CD4-positive, alpha-beta T cell treated with Interferon alpha-2 for 1 hour (primary cell): Measurements from ENCODE around the gene ANAPC1.
"Not testable (repeated sequence)": the region's sequence is repeated elsewhere in the genome, so short reads cannot be mapped to it uniquely, and the experiment has no call there.

ENCODE experiments used
- DNase-seq, 2 donors: peaks; one replicate each; pipeline ENCODE4 v3.0.0-alpha.2; 2020 to 2022

The ANAPC1 gene, protein sequence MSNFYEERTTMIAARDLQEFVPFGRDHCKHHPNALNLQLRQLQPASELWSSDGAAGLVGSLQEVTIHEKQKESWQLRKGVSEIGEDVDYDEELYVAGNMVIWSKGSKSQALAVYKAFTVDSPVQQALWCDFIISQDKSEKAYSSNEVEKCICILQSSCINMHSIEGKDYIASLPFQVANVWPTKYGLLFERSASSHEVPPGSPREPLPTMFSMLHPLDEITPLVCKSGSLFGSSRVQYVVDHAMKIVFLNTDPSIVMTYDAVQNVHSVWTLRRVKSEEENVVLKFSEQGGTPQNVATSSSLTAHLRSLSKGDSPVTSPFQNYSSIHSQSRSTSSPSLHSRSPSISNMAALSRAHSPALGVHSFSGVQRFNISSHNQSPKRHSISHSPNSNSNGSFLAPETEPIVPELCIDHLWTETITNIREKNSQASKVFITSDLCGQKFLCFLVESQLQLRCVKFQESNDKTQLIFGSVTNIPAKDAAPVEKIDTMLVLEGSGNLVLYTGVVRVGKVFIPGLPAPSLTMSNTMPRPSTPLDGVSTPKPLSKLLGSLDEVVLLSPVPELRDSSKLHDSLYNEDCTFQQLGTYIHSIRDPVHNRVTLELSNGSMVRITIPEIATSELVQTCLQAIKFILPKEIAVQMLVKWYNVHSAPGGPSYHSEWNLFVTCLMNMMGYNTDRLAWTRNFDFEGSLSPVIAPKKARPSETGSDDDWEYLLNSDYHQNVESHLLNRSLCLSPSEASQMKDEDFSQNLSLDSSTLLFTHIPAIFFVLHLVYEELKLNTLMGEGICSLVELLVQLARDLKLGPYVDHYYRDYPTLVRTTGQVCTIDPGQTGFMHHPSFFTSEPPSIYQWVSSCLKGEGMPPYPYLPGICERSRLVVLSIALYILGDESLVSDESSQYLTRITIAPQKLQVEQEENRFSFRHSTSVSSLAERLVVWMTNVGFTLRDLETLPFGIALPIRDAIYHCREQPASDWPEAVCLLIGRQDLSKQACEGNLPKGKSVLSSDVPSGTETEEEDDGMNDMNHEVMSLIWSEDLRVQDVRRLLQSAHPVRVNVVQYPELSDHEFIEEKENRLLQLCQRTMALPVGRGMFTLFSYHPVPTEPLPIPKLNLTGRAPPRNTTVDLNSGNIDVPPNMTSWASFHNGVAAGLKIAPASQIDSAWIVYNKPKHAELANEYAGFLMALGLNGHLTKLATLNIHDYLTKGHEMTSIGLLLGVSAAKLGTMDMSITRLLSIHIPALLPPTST (N-terminal part only)

DNA sequence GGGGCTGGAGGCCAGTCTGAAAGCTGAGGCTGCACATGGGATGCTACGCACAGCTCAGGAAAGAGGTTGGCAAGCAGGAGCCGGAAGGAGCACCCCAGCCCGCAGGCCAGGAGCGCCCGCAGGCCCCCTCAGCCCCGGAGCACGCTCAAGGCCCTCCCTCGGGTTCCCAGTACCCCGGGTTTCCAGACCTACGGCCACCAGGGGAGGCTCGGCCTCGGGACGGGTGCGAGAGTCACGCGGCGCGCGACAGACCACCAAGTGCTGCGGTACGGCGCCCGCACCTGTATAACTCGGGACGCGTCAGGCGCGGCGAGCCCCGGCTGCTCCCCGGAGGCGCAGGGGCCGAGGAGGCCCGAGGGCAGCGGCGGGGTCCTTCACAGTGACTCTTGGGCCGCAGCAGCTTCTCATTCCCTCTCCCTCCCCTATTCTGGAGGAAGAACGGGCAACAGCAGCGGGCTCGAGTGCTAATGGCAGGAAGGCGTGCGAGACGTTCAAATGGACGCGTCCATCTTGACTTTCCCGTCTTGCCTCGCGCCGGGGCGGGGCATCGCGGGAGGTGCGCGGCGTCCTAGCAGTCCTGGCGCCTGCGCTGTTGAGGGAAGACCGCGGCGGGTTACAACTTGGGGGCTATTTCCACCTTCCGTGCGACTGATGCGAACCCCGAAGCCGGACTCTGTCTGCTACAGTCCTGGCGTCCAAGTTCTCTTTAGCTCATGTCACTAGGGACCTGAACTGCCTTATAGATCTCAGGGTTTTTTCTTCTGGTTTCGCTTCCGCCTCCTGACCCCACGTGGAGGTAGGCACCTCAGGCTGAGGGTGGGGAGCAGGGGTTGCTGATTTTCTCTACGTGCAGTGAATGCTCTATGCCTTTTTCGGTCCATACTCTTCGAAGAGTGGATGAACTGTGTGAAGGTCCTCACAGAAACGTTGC is at the start of gene ANAPC1:
ANAPC1 (minus strand) TSS at position 533 of the 931 bp plus-strand sequence. CDS start 3,368 bp downstream, outside the sequence.
- peak; percentile 78 to 85 for DNase-seq

DNA sequence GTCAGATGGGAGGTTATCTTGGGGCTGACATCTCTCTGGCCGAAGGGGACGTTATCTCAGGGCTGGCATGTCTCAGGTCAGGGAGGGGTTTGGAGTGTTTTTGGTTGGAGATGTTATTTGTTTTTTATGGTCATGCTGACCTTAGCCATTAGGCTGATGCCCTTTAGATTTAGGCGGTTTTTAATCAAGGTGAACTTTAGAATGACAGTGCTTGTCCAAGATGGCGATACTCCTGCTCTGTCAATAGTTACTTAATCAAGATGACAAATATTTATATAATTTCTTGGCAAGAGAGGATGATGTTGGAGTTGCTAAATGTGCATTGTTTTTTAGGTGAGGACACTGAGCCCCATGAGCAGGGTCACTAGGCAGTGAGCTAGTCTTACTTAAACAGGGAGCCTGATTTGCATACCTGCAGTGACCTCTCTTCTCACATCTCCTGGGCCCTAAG is 48.9 kb upstream of the ANAPC1 start:
- DNase-seq = no peak

DNA sequence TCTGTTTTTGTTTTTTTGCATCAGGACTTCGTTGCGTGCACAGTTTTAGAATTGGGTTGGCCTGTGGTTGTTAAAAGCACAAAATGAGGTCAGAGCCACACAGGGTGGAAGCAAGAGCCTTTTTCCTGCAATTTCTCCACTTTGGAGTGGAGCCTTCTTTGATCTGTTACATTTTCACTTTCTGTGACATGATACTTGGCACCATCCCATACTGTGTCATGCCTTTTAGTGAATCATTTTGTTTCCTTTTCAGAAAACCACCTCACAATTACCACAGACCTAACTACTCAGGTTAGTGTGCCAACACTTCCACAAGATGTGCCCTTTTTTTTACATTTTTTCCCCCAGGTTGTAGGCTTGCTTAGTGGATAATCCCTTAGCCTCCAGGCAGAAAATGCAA is 46.9 kb upstream of the ANAPC1 start:
- no peak for DNase-seq

GRCh38 chr2:111930409-111930808 is 46.4 kb upstream of the ANAPC1 start:
- no peak for DNase-seq

- no peak for DNase-seq
Measured at GRCh38 chr2:111927723-111928122, 43.7 kb upstream of the ANAPC1 start.

- DNase-seq = no peak
Measured at GRCh38 chr2:111924617-111925107, 40.7 kb upstream of the ANAPC1 start.

DNA sequence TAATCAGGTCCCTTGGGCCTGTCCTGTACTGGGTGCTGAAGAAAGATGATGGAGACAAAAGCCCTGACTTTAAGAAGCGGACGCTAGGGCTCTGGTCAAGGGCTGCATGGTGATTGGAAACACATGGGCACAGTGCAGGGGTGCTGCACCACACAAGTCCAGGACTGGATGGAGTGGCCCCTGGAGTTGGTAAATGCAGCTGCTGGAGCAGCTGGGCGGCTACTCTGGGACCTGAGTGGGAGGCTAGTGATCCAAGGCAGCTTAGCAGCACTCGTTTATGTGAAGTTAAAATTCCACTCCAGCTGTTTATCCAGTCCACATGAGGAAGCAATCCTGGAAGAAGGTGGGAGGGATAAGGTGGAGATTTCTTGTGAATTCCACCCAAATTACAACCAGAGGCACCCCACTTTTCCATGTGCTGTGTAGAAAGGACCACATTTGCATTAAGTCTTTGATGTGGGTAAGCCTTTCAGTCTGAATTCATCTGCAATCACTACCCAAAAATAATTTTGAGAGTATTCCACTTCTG is 39.3 kb upstream of the ANAPC1 start:
- DNase-seq = no peak

DNA sequence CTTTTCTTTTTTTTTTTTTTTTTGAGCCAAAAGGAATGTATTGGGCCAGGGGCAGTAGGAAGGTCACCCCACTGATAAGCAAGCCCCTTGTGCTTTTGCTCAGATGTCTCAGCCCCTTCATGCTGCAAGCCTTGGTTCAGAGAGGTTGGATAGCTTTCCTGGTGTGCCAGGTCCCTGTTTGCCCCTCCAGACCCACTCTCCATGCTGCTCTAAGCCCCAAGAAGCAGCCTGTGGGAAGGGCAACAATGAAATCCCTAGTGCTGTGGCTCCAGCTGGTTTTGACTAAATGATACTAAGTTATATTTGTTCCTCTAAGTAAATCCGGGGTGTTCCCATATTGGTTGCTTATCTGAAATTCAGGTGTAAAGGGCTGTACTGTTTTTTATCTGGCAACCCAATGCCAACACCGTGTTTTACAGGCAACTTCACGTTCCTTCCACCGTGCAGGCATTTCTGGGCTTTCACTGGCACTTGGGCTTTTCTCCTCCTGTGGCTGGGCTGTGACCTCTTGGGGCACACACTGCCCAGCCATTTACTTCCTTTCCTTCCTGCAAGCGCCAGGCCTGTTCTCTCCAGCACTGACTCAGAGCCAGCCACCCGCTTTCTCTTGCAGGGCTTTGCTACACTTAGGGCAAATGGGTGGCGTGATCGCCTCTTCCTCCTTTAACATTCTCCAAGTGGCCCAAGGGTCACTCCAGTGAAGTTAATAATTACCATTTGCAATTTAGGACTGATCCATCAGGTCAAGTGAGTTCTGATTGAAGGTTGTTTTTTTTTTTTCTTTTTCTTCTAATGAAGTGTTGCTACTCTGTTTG is 36.0 kb upstream of the ANAPC1 start:
- no peak for DNase-seq

DNA sequence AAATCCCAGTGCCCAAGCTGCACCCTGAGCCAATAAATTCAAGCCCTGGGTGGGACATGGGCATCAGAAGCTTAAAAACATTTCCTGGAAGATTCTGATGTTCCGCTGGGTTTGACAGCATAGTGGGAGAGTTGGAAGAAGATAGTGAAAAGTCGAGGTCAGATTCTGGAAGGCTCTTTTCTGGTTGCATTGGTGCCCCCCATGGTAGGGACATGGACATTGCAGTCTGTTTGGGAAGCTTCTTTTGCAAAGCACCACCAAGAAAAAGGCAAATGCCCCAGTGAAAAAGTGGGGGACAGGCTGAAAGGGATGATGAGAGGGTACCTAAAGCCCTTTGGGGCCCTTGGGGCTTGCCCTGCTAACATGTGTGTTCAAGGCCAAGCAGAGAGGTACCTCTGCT is 35.4 kb upstream of the ANAPC1 start:
- DNase-seq = no peak

GRCh38 chr2:111918383-111918806 is 34.4 kb upstream of the ANAPC1 start:
- no peak for DNase-seq

- no peak for DNase-seq
Measured at GRCh38 chr2:111917106-111917505, 33.1 kb upstream of the ANAPC1 start.

- DNase-seq = no peak
Measured at GRCh38 chr2:111912547-111912946, 28.6 kb upstream of the ANAPC1 start.

- not testable (repeated sequence) for DNase-seq
Measured at GRCh38 chr2:111911295-111911977, 27.4 kb upstream of the ANAPC1 start.

- DNase-seq = no peak
Measured at GRCh38 chr2:111910609-111911277, 26.8 kb upstream of the ANAPC1 start.

- DNase-seq = not testable (repeated sequence)
Measured at GRCh38 chr2:111909997-111910396, 26.0 kb upstream of the ANAPC1 start.

GRCh38 chr2:111909079-111909478 is 25.1 kb upstream of the ANAPC1 start:
- no peak for DNase-seq

DNA sequence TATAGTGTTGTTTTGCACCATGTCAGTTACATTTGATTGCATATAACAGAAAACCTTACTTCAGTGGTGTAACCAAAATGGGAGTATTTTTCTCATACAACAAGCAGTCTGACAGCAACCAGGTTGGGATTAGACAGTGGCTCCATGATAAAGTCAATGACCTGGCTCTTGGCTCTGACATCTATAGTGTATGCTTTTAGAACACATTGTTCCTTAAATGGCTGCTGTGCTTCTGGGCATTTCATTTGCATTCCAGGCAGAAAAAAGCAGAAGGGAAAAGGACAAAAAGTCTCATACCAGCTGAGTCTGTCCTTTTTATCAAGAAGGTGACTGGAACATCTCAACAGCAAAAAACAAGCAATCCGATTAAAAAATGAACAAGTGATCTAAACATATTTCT is 24.6 kb upstream of the ANAPC1 start:
- no peak for DNase-seq

GRCh38 chr2:111905990-111906735 is 22.2 kb upstream of the ANAPC1 start:
- peak in 1 of 2 donors; percentile 7 for DNase-seq
